Glutamatergic neuron (in vitro differentiated cells): ENCODE measurements around the gene SLC7A8. TPM values are rescaled to one million over a fixed set of nuclear protein-coding genes. Genes with fewer than 3 reads are reported as not detected.

Experiments used
- total RNA-seq: library from RNA; stranded (reverse); fragmentation: NEBNext Ultra II Directional; extraction: Animal tissue kit (Norgen Biotek cat#: 25700); gene quantifications from one replicate; pipeline ENCODE4 v1.2.1, GENCODE V29; 2021; ENCODE audit not compliant: unreplicated experiment

SLC7A8 gene
- total RNA-seq, 1 donor from 2014 or later = 7.9 TPM

Other genes starting within 250 kb of the SLC7A8 start
- gene HAUS4, start 226.6 kb downstream of the SLC7A8 start, total RNA-seq = 9.7 TPM
- gene AJUBA, start 201.1 kb downstream of the SLC7A8 start, total RNA-seq = 0.34 TPM
- gene C14orf93, start 173.5 kb downstream of the SLC7A8 start, total RNA-seq = 12.1 TPM
- 289 TPM for gene PSMB5, start 148.8 kb downstream of the SLC7A8 start, total RNA-seq
- not detected for gene PSMB11, start 141.4 kb downstream of the SLC7A8 start, total RNA-seq
- gene CDH24, start 126.1 kb downstream of the SLC7A8 start, total RNA-seq = 164 TPM
- gene ACIN1, start 88.5 kb downstream of the SLC7A8 start, total RNA-seq = 341 TPM
- gene C14orf119, start 88.2 kb downstream of the SLC7A8 start, total RNA-seq = 40.3 TPM
- not detected for gene CIROP, start 78.7 kb downstream of the SLC7A8 start, total RNA-seq
- gene CEBPE, start 64.4 kb downstream of the SLC7A8 start, total RNA-seq = not detected
- gene RNF212B, start 54.3 kb upstream of the SLC7A8 start, total RNA-seq = not detected
- 12.2 TPM for gene HOMEZ, start 102.5 kb upstream of the SLC7A8 start, total RNA-seq
- gene PPP1R3E, start 119.2 kb upstream of the SLC7A8 start, total RNA-seq = 10.8 TPM
- 32.6 TPM for gene BCL2L2, start 123.2 kb upstream of the SLC7A8 start, total RNA-seq
- 355 TPM for gene PABPN1, start 137.8 kb upstream of the SLC7A8 start, total RNA-seq
- gene SLC22A17, start 169.2 kb upstream of the SLC7A8 start, total RNA-seq = 70.6 TPM
- gene EFS, start 181.5 kb upstream of the SLC7A8 start, total RNA-seq = 90.4 TPM
- gene IL25, start 189.1 kb upstream of the SLC7A8 start, total RNA-seq = not detected
- not detected for gene CMTM5, start 193.4 kb upstream of the SLC7A8 start, total RNA-seq
- gene MYH6, start 224.6 kb upstream of the SLC7A8 start, total RNA-seq = not detected